GM18517 (cell line): ENCODE measurements around the gene PIGU.

Experiments used
- ATAC-seq: cut with Tn5 transposase; IDR thresholded peaks from one replicate; pipeline ENCODE4 v1.9.1; 2021; ENCODE audit warnings: mild to moderate bottlenecking, moderate library complexity; ENCODE audit not compliant: unreplicated experiment

Gene PIGU

GRCh38 chr20:34579979-34580940 lies 96.6 kb downstream of the PIGU start:
- no peak for ATAC-seq

- ATAC-seq: no peak
Observed at GRCh38 chr20:34579191-34579978, 97.5 kb downstream of the PIGU start.

GRCh38 chr20:34578521-34578920 lies 98.4 kb downstream of the PIGU start:
- ATAC-seq: no peak

GRCh38 chr20:34578025-34578424 lies 98.9 kb downstream of the PIGU start:
- ATAC-seq: no peak

DNA sequence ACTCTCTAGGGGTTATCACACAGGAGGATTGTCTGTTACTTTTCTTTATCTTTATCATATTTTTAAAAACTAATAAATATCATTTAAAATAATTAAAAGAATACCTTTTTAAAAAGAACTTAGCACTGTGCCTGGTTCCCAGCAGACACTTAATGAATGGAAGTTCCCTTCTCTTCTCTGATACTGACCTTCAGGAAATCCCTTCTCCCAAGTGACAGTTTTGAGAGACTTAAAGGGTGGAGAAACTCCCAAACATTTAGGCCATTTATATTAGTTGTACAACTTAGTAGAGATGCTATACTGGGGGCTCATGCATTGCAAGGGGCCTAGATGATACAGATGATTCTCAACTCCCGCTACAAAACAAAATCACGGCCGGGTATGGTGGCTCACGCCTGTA lies 99.8 kb downstream of the PIGU start:
- ATAC-seq: no peak

- ATAC-seq: no peak
Observed at GRCh38 chr20:34575756-34576155, 101.1 kb downstream of the PIGU start.

DNA sequence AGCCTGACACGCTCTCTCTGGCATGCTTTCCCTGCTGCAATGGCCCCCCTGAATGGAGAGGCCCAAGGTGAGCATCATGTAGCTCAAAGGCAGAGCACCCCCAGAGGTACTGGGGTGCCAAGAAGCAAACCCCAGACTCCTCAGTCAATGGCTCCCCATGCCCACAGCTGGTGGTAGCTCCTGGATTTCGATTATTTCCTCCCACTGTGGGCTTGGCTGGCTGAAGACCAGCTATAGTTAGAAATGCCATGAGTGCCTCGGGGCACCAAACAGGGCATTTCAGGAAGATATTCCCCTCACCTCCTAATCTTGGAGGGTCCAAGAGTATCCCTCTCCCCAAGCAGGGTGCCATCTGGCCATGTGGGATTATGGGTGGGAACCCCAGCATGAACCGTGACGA lies 101.6 kb downstream of the PIGU start:
- ATAC-seq: no peak

DNA sequence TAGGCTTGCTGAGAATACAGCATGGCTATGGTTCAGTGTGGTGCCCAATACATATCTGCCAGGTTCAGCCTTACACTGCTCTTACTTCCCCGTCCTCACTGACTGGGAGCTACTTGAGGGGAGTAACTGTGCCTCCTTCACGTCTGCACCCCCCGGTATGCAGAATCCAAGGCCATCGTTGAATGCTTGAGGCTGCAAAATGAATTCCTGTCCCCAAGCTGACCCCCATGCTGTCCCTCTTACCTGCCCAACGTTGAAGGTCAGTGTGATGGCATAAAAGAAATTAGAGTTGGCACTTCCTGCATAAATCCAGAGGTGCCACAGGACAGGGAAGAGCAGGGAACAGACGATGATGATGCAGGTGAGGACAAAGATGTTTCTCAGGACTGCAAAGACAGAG lies 102.0 kb downstream of the PIGU start:
- no peak for ATAC-seq

GRCh38 chr20:34574426-34574825 lies 102.5 kb downstream of the PIGU start:
- no peak for ATAC-seq

GRCh38 chr20:34573541-34574300 lies 103.2 kb downstream of the PIGU start:
- no peak for ATAC-seq

DNA sequence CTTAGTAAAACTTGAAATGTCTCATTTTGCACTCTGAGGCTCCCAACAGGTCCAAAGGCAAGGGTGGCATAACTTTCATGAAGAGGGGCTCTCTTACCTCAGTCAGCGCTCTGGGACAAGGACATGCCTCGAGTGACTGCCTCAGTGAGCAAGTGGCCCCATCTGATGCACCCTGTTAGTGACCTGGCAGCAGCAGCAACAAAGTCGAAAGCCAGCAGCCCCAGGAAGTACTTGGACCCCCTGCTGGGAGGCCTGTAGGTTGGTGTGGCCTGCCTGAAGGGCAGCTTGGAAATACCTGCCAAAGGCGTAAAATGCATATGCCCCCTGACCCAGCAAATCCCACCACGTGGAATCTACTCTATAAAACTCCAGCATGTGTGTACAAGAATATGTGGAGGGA lies 105.1 kb downstream of the PIGU start:
- ATAC-seq: no peak

GRCh38 chr20:34570859-34571306 lies 106.0 kb downstream of the PIGU start:
- ATAC-seq: no peak

GRCh38 chr20:34569598-34569997 lies 107.3 kb downstream of the PIGU start:
- no peak for ATAC-seq

DNA sequence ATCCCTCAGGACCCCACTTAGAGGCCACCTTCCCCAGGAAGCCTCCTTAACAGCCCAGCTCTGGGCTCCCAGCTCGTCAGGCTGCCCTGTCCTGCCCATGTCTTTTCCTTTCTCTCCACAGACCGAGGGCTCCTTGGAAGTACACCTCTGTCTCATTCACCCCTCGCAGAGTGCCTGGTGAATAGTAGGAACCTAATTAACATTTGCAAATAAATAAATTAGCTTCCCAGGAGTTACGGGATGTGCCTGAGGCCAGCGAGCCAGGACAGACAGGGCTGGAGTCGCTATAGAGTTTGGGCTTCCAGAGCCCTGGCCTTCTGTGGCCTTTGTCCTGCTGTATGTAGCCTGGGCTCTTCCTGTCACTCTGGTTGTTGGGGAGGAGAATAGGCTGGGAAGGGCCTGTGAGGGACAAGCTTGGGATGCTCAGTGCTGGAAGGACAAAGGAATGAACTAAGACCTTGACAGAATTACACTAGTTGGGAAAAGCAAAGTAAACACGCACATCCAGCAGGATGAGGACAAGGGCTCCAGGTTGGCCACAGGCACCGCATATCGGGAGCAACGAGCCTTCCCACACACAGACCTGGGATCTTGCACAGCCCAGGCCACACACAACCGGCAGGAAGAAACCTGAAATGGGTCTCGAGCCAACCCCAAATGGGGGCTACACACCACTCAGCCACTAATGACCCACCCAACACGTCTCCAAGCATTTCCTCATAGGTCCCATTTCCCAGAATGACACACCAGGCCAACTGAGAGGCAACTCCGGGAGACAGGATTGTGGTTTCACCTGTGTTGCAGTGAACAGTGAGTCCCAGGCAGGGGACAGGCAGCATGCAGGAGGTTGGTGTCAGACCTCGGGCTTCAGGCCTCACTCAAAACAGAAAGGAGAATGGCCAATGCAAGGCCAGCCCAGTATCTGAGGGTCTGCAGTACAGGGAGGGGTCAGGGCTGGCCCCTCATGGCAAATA lies 108.7 kb downstream of the PIGU start:
- no peak for ATAC-seq

DNA sequence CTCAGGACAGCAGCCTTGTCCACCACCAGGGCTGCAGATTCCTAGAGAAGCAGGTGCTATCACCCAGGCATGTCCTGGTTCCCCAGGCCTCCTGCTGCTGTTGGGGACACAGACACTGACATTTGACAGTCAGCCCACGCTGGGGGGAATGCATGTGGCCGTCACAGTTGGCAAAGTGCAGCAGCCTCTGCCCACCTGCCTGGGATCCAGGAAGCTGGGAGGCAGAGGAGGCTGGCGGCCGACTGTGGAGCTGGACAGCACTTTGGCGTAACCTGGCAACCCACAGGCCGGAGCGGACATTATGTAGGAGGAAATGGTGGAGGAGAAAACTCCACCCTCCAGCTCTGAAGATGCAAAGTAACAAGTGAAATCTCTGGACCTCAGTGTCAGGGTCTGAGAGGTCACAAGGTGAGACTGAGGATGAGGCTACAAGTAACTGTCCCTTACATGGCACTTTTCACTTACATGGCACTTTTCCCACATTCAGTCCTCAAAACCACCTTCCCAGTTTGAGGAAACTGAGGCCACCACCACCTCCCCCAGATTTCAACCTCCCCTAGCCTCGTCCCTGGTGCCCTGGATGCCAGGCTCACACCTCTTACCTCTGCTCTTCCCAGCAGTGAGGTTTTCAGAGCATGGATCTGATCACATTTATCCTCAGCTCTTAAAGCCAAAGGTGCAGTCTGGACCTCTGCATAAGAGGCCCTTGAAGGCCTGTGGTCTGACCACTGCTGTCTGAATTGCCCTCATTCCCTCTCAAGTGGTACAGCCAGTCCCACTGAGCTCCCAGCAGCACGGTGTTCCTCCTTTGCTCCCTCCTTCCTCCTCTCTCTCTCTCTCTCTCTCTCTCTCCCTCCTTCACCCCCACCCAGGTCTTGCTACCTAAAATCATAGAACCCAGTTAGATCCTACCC lies 109.7 kb downstream of the PIGU start:
- ATAC-seq: no peak

DNA sequence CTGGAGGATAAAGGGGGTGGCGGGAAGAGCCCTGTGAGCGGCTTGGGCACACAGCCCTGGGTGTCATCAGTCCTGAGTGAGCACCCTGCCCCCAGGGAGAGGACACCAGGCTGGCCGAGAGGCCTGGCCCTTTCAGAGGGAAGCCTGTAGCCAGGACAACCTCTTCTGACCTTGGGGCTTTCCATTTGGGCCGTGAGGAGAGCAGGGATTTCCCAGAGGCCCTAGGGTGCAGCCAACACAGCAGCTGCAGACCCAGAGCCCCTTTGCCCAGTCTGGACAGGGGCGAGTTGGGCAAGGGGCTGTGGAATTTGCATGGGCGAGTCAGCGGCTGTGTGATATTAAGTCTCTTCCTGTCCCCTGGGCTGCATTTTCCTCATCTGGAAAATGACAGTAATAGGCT lies 112.1 kb downstream of the PIGU start:
- no peak for ATAC-seq

- no peak for ATAC-seq
Observed at GRCh38 chr20:34562641-34563040, 114.3 kb downstream of the PIGU start.

DNA sequence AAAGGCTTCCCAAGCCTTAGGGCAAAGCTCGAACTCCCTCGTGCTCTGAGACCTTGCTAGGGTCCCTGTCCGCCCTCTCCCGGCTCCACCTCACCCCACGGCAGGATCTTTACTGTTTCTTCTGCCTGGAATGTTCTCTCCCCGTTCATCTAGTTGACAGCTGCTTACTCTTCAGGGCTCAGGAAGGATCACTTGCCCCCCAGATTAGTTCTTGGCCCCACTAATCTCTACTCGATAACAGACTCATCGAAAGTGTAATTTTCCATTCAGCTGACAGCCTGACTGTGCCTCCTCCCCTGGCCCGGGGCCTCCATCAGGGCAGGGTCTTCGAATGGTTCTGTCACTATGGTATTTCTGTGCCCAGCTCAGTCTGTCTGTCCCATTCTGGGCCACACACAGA lies 115.2 kb downstream of the PIGU start:
- no peak for ATAC-seq

DNA sequence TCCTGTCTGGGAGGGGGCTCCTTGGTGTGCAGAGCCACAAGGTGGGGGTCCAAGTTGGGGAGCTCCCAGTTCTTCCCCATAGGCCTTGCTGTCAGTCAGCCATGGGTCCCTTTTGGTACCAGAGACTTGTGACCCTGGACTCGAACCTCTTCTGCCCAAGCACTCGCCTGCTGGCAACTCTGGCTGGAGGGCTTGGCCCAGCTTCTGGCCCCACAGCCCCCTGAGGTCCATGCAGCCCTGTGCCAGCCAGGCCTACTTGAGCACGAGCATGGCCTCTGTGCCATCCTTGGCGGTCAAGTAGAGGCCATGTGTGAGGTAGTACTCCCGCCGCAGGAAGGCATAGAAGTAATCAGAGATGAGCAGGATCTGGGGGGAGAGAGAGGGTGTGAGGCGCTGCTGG lies 116.3 kb downstream of the PIGU start:
- no peak for ATAC-seq
